Rectal smooth muscle tissue (tissue), 1 donor: ENCODE measurements around the gene RAP1B.
"Not testable (repeated sequence)": the region's sequence is repeated elsewhere in the genome, so short reads cannot be mapped to it uniquely, and the experiment has no call there.

Experiments used
- H3K27ac ChIP-seq: one replicate; pipeline ENCODE4 v1.7.0; 2013; ENCODE audit warnings: low read depth, low read length, inconsistent platforms
- H3K27me3 ChIP-seq: one replicate; pipeline ENCODE4 v1.7.0; 2013; ENCODE audit warnings: low read length; ENCODE audit not compliant: control insufficient read depth, insufficient read depth
- H3K36me3 ChIP-seq: one replicate; pipeline ENCODE4 v1.7.0; 2013; ENCODE audit warnings: low read length; ENCODE audit not compliant: control insufficient read depth, insufficient read depth
- H3K4me1 ChIP-seq: one replicate; pipeline ENCODE4 v1.7.0; 2013; ENCODE audit warnings: low read length; ENCODE audit not compliant: control insufficient read depth, insufficient read depth
- H3K4me3 ChIP-seq: one replicate; pipeline ENCODE4 v1.7.0; 2013; ENCODE audit warnings: low read length
- H3K9ac ChIP-seq: one replicate; pipeline ENCODE4 v1.7.0; 2013; ENCODE audit warnings: low read length

RAP1B gene

DNA sequence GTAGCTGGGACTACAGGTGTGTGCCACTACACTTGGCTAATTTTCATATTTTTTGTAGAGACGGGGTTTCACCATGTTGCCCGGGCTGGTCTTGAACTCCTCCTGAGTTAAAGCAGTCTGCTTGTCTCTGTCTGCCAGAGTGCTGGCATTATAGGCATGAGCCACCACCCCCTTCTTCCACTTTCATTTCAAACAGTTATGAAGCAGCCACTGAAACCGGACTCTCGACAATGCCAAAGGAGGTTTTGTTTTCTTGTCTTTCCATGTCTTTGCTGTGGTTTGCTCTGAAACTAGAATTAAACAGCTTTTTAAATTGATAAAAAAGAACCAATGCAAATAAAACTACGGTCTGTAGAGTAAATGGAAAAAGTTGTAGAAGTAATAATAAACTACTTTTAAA, 30.4 kb downstream of the RAP1B start:
- no peaks in the 10 kb centered on the region for H3K36me3 ChIP-seq
- H3K9ac ChIP-seq = no peak overlapping the region
- H3K4me1 ChIP-seq = peaks cover 9% of the 10 kb centered on the region
- H3K27me3 ChIP-seq = no peaks in the 10 kb centered on the region
- H3K4me3 ChIP-seq = no peak overlapping the region
- H3K27ac ChIP-seq = no peak overlapping the region

DNA sequence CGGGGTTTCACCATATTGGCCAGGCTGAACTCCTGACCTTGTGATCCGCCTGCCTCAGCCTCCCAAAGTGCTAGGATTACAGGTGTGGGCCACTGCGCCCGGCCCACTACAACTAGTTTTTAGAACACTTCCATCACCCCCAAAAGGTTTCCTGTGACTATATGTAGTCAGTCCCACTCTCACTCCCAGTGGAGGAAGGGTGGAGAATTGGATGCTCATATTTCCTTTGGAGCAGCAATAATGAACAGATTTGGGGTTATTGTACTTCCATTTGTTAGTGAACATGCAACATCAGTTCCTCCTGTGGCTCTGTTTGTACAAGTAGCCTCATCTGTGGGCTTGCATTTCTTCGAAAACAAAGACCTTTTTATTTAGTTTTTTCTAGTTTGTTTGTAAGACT, 35.8 kb downstream of the RAP1B start:
- Histone ChIP-seq H3K4me1 (peaks cover 2% of the 10 kb centered on the region), H3K4me3 (no peak overlapping the region), H3K36me3 (no peaks in the 10 kb centered on the region), H3K9ac (no peak overlapping the region), H3K27ac (no peak overlapping the region), H3K27me3 (no peaks in the 10 kb centered on the region)

DNA sequence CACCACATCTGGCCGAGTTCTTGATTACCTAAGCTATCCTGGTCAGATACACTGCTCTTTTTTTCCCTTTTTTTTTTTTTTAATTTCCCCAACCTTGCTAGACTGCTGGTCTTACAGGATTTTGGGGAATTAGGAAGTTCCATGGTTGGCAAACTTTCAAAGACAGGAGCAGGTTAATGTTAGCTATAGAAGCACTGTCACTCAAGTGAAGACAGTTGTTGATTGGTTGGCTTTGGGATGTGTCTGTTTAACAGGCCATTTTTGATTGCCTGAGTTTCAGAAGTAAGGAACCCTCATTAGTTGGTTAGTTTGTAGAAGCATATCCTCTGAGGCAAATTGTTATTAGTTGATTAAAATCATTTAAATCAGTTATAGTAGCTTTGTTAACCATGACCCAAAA, 36.8 kb downstream of the RAP1B start:
- no peaks in the 10 kb centered on the region for H3K27me3 ChIP-seq
- no peak overlapping the region for H3K27ac ChIP-seq
- H3K9ac ChIP-seq = no peak overlapping the region
- no peak overlapping the region for H3K4me3 ChIP-seq
- peaks cover 2% of the 10 kb centered on the region for H3K4me1 ChIP-seq
- no peaks in the 10 kb centered on the region for H3K36me3 ChIP-seq

DNA sequence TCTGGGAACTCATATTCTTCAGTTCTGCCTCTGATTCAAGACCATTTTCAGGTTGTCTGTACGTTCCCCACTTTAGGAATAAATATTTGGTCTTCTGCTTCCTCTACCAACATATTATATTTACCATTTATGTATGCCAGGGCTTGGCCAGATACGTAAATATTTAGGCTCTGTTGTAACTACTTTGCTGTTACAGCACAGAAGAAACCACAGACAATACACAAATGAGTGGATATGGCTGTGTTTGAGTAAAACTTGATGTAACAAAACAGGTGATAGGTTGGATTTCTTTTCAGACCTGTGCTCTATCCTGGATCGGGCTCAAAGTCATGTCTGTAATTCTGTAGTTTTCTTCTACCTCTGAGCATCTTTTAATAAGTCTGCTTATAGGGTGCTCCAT, 37.5 kb downstream of the RAP1B start:
- Histone ChIP-seq H3K4me3 (no peak overlapping the region), H3K9ac (no peak overlapping the region)

DNA sequence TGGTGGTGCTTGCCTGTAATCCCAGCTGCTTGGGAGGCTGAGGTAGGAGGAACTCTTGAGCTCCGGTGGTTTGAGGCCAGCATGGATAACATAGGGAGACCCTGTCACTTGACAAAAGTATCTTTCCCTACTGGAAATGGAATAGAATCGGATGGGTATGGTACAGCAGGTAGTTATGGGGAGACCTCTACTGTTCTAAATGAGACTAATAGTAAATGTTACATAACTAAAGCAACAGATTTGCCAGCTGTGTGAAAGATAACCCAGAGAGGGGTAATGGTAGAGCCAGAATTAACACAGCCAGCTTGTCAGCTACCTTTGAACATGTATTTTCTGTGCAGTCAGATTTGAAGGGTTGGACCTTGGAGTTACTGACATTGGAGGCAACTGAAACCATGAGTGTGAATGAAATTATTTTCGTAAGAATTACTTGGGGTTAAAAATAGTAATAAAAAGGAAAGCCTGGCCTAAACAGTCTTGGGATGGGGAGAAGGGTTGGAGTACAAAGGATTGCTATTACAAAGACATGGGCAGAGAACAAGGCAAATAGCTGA, 54.4 kb downstream of the RAP1B start:
- H3K27me3 ChIP-seq = no peaks in the 10 kb centered on the region
- H3K36me3 ChIP-seq = no peaks in the 10 kb centered on the region
- H3K9ac ChIP-seq = no peak overlapping the region
- no peak overlapping the region for H3K27ac ChIP-seq
- H3K4me3 ChIP-seq = no peak overlapping the region
- H3K4me1 ChIP-seq = no peaks in the 10 kb centered on the region

More for the DNA sequence above, 37.5 kb downstream of the RAP1B start:
- Histone ChIP-seq H3K4me1 (peaks cover 2% of the 10 kb centered on the region), H3K36me3 (peaks cover 2% of the 10 kb centered on the region), H3K27me3 (no peaks in the 10 kb centered on the region), H3K27ac (no peak overlapping the region)

DNA sequence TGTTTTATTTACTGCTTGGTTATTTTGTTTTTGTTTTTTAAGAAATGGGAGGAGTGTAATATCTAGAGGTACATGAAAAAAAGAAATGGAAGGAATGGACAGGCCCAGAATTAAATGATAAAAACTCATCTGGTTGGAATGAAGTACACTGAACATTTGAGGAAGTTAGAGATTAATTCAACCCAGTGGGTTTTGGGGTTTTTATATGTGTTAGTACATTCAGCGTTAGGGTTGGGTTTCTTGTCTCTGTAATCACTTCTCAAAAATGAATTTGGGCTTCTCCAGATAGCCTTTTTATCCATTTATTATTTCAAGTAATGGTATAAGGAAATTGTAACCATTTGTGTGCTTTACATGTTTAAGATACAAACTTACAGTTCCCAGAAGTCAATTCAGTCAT, 56.6 kb downstream of the RAP1B start:
- Histone ChIP-seq H3K27ac (no peak overlapping the region), H3K4me3 (no peak overlapping the region), H3K36me3 (no peaks in the 10 kb centered on the region), H3K27me3 (no peaks in the 10 kb centered on the region), H3K9ac (no peak overlapping the region), H3K4me1 (no peaks in the 10 kb centered on the region)

DNA sequence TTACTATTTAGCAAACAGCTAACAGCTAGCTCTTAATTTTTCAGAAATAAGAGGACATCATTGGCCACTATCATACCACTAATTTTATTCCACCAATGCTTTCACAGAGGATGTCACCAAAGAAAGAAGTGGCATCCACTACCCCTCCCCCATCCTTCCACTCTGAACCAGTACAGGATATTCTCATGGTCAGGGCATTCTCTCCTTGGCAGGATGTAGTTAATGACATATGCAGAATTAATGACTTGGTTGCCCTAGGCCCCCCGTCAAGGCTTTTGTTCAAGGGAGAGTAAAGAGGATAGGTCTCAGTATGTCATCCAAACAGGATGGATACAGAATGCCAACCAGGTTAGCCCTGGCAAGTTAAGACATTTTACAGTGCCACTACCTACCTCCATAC, 57.2 kb downstream of the RAP1B start:
- H3K27ac ChIP-seq = no peak overlapping the region

DNA sequence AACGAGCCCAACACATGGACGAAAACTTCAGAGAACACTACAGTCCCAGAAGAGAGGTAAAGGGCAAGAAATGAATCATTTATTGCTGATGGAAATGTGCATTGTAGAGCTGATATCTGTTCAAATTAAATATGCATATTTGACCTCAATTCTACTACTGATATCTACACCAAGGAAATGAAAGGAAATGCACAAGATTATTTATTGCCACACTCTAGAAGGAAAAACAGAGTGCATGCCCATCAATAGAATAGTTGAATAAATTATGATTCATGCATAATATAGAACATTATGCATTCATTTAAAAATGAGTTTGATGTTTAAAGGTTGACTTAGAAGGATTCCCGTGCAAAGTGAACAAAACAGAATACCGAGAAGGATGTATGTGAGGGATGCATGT, 60.5 kb downstream of the RAP1B start:
- H3K27ac ChIP-seq = no peak overlapping the region

More for the DNA sequence above, 57.2 kb downstream of the RAP1B start:
- Histone ChIP-seq H3K4me3 (no peak overlapping the region), H3K27me3 (no peaks in the 10 kb centered on the region), H3K36me3 (no peaks in the 10 kb centered on the region), H3K9ac (no peak overlapping the region), H3K4me1 (no peaks in the 10 kb centered on the region)

DNA sequence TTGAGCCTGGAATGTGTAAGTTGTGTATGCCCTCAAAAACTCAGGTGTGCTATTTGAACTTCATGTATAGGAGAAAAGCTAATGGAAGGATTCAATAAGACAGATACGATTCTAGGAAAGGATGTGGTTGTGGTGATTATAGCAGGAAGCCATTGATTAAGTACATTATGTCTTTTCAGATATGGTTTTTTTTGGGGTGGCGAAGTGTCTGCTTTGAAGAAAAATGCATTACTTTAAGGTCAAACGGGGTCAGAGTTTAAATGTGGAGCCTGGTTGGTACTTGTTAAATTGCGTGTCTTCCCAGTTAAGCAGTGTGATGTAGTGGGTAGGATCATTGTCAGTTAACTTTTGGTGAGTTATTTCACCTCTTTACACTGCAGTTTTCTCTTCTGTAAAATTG, 63.1 kb downstream of the RAP1B start:
- Histone ChIP-seq H3K4me3 (no peak overlapping the region), H3K27ac (no peak overlapping the region), H3K27me3 (no peaks in the 10 kb centered on the region), H3K9ac (no peak overlapping the region), H3K36me3 (no peaks in the 10 kb centered on the region), H3K4me1 (no peaks in the 10 kb centered on the region)

More for the DNA sequence above, 60.5 kb downstream of the RAP1B start:
- no peaks in the 10 kb centered on the region for H3K36me3 ChIP-seq
- no peak overlapping the region for H3K4me3 ChIP-seq
- no peak overlapping the region for H3K9ac ChIP-seq
- H3K27me3 ChIP-seq = no peaks in the 10 kb centered on the region
- no peaks in the 10 kb centered on the region for H3K4me1 ChIP-seq

DNA sequence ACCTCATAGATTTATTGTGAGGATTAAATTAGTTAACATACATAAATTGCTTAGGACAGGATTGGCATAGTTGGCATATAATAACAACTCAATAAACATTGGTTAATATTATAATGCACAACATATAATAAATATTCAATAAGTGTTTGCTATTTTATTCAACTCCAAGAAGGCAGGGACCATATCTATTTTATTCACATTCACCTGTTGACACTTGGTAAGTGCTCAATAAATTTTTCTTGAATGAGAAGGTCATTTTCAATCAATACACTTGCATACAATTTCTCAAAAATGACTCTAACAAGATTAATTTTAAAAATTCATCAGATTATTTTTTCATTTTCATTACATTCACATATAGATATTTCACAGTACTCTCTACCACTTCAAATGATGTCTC, 63.7 kb downstream of the RAP1B start:
- Histone ChIP-seq H3K4me1 (no peaks in the 10 kb centered on the region), H3K9ac (no peak overlapping the region), H3K4me3 (no peak overlapping the region), H3K36me3 (no peaks in the 10 kb centered on the region), H3K27ac (no peak overlapping the region), H3K27me3 (no peaks in the 10 kb centered on the region)

DNA sequence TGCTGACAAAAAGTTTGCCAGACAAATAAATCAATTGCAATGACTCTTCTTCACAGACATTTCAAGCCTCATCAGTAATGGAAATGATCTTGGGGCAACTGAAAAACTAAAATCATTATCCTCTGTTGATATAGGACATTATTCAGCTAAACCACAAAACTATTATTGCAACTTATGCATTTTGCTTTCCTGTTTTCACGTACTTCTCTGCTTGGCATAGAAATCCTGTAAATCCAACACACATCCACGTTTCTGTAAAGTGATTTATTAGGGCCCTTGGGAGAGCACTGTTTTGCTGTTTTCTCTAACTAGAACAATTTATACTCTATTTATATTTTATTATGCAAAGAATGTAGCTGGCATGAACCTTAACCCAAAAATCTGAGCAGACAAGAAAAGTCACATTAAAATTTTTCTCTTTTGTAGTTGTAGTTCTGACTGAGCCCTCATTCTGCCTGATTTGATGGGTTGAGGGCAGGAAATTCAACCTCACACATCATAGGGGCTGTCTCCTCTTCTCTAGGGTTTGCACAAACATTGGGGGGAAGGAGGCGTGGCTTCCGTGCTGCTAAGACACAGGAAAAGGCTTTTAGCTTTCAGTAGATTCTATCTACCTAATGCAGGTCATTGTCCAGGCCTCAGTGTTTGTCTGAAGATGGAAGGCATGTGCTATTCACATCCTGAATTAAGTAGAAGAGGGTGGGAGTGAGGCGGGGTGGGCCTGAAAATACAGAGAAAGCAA, 64.6 kb downstream of the RAP1B start:
- Histone ChIP-seq H3K9ac (no peak overlapping the region), H3K36me3 (no peaks in the 10 kb centered on the region), H3K27me3 (no peaks in the 10 kb centered on the region), H3K4me3 (no peak overlapping the region), H3K4me1 (no peaks in the 10 kb centered on the region), H3K27ac (no peak overlapping the region)

DNA sequence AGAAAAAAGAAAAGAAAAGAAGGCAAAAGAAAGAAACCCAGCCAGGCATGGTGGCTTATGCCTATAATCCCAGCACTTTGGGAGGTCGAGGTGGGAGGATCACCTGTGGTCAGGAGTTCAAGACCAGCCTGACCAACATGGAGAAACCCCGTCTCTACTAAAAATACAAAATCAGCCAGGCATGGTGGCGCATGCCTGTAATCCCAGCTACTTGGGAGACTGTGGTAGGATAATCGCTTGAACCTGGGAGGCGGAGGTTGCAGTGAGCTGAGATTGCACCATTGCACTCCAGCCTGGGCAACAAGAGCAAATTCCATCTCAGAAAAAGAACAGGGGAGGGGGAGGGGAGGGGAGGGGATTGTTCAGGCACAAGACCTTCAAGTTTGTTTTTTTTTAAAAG, 66.2 kb downstream of the RAP1B start:
- H3K9ac ChIP-seq, H3K27ac ChIP-seq, H3K4me1 ChIP-seq: not testable (repeated sequence)

DNA sequence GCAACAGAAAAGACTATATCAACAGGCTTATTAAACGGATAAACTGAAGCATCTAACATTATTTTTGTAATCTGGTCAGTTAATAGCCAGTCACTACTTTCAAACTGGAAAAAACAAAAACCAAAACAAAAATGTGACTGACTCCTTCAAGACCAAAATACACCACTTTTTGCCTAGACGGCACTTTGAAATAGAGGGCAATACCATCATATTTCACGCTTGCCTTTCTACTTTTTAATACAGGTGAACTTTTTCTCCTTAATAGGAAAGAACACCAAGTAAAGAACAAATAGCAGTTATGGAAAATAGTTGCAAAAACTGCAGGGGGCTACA, 75.5 kb downstream of the RAP1B start:
- peak overlapping the region; percentile 99 for H3K4me3 ChIP-seq
- no peaks in the 10 kb centered on the region for H3K27me3 ChIP-seq
- H3K9ac ChIP-seq = peak overlapping the region; percentile 58
- H3K27ac ChIP-seq = peak overlapping the region; percentile 85
- H3K4me1 ChIP-seq = peaks cover 6% of the 10 kb centered on the region
- peaks cover 4% of the 10 kb centered on the region for H3K36me3 ChIP-seq

More for the DNA sequence above, 66.2 kb downstream of the RAP1B start:
- H3K27me3 ChIP-seq, H3K4me3 ChIP-seq, H3K36me3 ChIP-seq: not testable (repeated sequence)
